ENCODE results near the gene CHST15.

CHST15 gene

GRCh38 chr10:123965973-123966895 is 127.2 kb downstream of the CHST15 start:
- DNase-seq (ENCODE audit: low read depth in 2 of 2) = no peak

- DNase-seq (ENCODE audit: low read depth in 2 of 2) = no peak
Observed at GRCh38 chr10:123964953-123965352, 128.4 kb downstream of the CHST15 start.

GRCh38 chr10:123962756-123963530 is 130.5 kb downstream of the CHST15 start:
- no peak for DNase-seq (ENCODE audit: low read depth in 2 of 2)

GRCh38 chr10:123958241-123958640 is 135.2 kb downstream of the CHST15 start:
- no peak for DNase-seq (ENCODE audit: low read depth in 2 of 2)

Data from stimulated activated CD4-positive, alpha-beta T cell treated with anti-CD3 and anti-CD28 coated beads, Interleukin-1b, Interleukin-23, amount 100 ng/mL, for 1 hour (primary cell).